Measurements from ENCODE around the gene ADORA2B.
"Not testable (repeated sequence)": the region's sequence is repeated elsewhere in the genome, so short reads cannot be mapped to it uniquely, and the experiment has no call there.

ADORA2B gene

GRCh38 chr17:15944759-15945526, at the start of gene ADORA2B:
ADORA2B (plus strand) TSS chr17:15945130; CDS start chr17:15945249, 119 bp downstream.
- peak; percentile 16 for TF ChIP-seq CTCF (IDR thresholded peaks at IDR 0.05; ENCODE audit: low read depth, low read length)
- peak within 1 kb of the TSS; percentile 73 to 87 for H3K4me3 ChIP-seq (replicated peaks in 1 of 2; ENCODE audit: low read depth in 2 of 2, low read length in 2 of 2)
- DNase-seq (ENCODE audit: low read depth in 2 of 2), result peak; percentile 74 to 87

- TF ChIP-seq CTCF (IDR thresholded peaks at IDR 0.05; ENCODE audit: low read depth, low read length), result no peak
- DNase-seq (ENCODE audit: low read depth in 2 of 2), result no peak
- H3K4me3 ChIP-seq (replicated peaks in 1 of 2; ENCODE audit: low read depth in 2 of 2, low read length in 2 of 2), result no peak overlapping the region
These were observed 48.7 kb upstream of the ADORA2B start for GRCh38 chr17:15896277-15896676.

- no peak for DNase-seq (ENCODE audit: low read depth in 2 of 2)
- TF ChIP-seq CTCF (IDR thresholded peaks at IDR 0.05; ENCODE audit: low read depth, low read length), result no peak
- no peak overlapping the region for H3K4me3 ChIP-seq (replicated peaks in 1 of 2; ENCODE audit: low read depth in 2 of 2, low read length in 2 of 2)
These were observed 48.1 kb upstream of the ADORA2B start for GRCh38 chr17:15896834-15897233.

GRCh38 chr17:15899596-15899995, 45.3 kb upstream of the ADORA2B start:
- H3K4me3 ChIP-seq (replicated peaks in 1 of 2; ENCODE audit: low read depth in 2 of 2, low read length in 2 of 2); DNase-seq (ENCODE audit: low read depth in 2 of 2): not testable (repeated sequence)

- no peak for DNase-seq (ENCODE audit: low read depth in 2 of 2)
- TF ChIP-seq CTCF (IDR thresholded peaks at IDR 0.05; ENCODE audit: low read depth, low read length), result no peak
- H3K4me3 ChIP-seq (replicated peaks in 1 of 2; ENCODE audit: low read depth in 2 of 2, low read length in 2 of 2), result no peak overlapping the region
These were observed 44.1 kb upstream of the ADORA2B start for GRCh38 chr17:15900871-15901270.

- H3K4me3 ChIP-seq (replicated peaks in 1 of 2; ENCODE audit: low read depth in 2 of 2, low read length in 2 of 2); DNase-seq (ENCODE audit: low read depth in 2 of 2): not testable (repeated sequence)
These were observed 39.7 kb upstream of the ADORA2B start for GRCh38 chr17:15905236-15905635.

GRCh38 chr17:15907290-15907689, 37.6 kb upstream of the ADORA2B start:
- DNase-seq (ENCODE audit: low read depth in 2 of 2), result peak in 1 of 2 donors; percentile 39
- no peak overlapping the region for H3K4me3 ChIP-seq (replicated peaks in 1 of 2; ENCODE audit: low read depth in 2 of 2, low read length in 2 of 2)
- no peak for TF ChIP-seq CTCF (IDR thresholded peaks at IDR 0.05; ENCODE audit: low read depth, low read length)

- DNase-seq (ENCODE audit: low read depth in 2 of 2), result no peak
- no peak for TF ChIP-seq CTCF (IDR thresholded peaks at IDR 0.05; ENCODE audit: low read depth, low read length)
- no peak overlapping the region for H3K4me3 ChIP-seq (replicated peaks in 1 of 2; ENCODE audit: low read depth in 2 of 2, low read length in 2 of 2)
These were observed 36.6 kb upstream of the ADORA2B start for GRCh38 chr17:15908378-15908777.

Measured in cardiac fibroblast (primary cell).